AG09319 (cell line): ENCODE measurements around the gene FAM229A.

Experiments used
- DNase-seq: peaks from one replicate; pipeline ENCODE4 v3.0.0-alpha.2; 2010; ENCODE audit warnings: low read depth; ENCODE audit errors: extremely low read depth
- TF ChIP-seq, protein P1 (sequence below): IDR thresholded peaks from 2 replicates; pipeline ENCODE4 v1.5.1; 2011; ENCODE audit warnings: low read depth, mild to moderate bottlenecking, inconsistent platforms, low read length, moderate library complexity

The FAM229A gene

DNA sequence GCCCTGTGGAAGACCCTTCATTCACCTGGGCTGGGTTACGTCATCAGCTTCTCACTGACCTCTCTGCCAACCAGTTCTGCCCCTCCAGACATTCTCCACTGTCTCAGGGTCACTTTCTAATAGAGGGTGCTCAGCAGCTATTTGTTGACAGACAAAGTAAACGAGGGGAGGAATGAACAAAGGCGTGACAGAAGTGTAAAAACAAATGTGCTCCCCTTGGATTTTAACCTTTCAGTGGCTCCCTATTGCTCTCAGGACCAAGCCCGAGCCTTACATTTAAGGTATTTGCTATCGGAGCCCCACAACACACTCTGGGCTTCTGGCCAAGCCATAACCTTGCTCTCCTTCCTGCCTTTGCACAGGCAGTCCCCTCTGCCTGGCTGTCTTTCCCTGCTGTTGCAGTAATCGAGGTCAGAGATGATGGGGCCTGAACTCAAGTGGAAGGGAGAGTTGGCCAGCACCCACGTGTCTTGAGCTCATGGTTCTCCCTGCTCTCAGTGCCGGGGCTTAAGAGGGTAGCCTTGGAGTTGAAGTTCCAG, 16.9 kb downstream of the FAM229A start:
- no peak for DNase-seq
- TF ChIP-seq, protein P1, sequence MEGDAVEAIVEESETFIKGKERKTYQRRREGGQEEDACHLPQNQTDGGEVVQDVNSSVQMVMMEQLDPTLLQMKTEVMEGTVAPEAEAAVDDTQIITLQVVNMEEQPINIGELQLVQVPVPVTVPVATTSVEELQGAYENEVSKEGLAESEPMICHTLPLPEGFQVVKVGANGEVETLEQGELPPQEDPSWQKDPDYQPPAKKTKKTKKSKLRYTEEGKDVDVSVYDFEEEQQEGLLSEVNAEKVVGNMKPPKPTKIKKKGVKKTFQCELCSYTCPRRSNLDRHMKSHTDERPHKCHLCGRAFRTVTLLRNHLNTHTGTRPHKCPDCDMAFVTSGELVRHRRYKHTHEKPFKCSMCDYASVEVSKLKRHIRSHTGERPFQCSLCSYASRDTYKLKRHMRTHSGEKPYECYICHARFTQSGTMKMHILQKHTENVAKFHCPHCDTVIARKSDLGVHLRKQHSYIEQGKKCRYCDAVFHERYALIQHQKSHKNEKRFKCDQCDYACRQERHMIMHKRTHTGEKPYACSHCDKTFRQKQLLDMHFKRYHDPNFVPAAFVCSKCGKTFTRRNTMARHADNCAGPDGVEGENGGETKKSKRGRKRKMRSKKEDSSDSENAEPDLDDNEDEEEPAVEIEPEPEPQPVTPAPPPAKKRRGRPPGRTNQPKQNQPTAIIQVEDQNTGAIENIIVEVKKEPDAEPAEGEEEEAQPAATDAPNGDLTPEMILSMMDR = no peak

DNA sequence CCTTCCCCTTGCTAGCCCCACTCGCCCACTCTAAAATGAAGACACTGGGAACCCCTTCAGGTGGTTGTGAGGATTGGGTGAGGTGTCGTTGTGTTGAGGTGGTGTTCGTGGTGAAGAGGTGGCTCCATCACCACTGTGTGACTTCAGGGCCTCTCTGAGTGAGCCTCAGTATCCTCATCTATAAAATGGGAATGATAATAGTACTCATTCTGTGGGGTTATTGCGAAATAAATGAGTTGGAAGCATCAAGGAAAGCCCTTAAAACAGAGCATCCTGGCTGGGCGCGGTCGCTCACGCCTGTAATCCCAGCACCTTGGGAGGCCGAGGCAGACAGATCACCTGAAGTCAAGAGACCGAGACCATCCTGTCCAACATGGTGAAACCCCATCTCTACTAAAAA, 19.6 kb downstream of the FAM229A start:
- TF ChIP-seq, protein P1 = no peak

DNA sequence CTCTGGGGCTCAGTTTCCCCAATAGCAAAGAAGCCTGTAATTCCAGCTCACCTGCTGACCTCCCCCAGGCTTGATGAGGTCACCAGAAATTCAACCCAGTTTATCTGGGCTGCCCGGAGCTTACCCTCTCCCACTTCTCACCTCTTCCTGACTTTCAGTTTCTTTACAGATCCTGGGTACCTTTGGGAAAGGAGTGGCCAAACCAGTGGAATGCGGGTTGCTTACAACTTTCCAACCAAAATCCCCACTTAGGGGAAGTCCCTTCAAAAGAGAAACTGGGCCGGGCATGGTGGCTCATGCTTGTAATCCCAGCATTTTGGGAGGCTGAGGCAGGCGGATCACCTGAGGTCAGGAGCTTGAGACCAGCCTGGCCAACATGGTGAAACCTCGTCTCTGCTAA, 20.3 kb downstream of the FAM229A start:
- TF ChIP-seq, protein P1 = no peak
- DNase-seq = no peak

More for the DNA sequence above, 19.6 kb downstream of the FAM229A start:
- no peak for DNase-seq

DNA sequence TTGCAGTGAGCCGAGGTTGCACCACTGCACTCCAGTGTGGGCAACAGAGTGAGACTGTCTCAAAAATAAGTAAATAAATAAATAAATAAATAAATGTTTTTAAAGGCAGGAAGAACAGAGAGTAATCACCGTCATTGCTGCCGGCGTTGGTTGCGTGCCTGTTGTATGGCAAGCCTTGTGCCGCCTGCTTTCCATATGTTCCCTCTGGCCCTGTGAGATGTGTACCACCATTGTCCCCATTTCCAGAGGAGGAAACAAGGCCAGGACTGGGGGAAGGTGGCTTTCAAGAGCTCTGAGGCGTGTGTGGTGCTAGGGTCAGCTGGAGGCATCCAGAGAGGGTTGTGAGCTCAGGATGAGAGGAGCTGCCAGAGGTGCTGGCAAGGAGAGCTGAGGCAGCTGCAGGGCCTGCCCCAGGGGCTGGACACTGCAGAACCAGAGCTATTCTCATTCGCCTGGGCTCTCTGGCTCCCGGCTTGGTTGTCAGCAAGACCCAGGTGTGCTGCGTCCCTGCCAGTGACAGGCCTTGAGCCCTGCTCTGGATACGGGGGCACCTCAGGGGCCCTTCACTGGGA, 21.0 kb downstream of the FAM229A start:
- TF ChIP-seq, protein P1 = no peak
- no peak for DNase-seq

DNA sequence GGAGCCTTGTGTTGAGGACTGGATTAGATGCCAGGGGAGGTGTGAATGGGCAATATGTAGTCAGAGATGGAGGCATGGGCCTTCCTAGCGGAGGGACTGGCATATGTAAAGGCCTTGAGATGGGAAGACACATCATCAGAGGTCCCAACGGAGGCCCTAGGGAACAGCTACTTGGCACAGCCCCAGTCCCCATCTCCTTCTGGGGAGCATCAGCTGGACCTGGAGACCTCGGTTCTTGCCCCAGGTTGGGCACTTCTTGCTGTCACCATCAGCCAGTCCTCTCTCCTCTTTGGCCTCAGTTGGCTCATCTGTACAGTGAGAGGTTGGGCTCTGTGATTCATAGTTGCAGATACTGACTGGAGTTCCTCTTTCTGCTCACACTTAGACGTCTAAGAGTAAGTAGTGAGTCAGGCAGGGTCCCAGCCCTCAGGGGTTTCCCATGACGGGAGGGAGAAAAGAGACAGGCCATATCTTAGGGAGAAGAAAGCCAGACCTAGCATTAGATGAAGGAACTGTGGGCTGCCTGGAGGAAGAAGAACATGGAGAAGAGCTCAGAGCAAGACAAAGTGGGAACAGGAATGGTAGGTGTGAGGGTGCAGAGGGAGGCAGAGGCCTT, 22.8 kb downstream of the FAM229A start:
- TF ChIP-seq, protein P1 = no peak

DNA sequence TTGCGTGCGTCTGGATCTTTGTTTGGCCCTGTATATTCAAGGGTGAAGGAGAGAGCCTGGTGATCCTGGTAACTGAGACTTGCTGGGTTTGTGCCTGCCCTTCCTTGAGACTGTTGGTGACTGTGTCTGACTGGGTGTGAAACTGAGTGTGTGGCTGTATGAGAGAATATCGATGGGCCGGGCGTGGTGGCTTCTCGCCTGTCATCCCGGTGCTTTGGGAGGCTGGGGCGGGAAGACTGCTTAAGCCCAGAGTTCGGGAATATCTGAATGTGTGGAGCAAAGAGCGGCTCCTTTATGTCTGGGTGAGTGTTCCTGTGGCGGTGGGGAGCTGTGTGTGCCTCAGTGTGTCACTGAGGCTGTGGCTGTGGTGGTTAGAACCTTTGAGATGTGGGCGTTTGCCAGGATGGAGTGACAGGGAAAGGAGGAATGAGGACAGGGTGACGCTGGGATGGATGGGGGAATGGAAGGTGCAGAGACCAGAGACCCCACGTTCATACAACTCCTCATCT, 23.6 kb downstream of the FAM229A start:
- TF ChIP-seq, protein P1 = no peak

More for the DNA sequence above, 22.8 kb downstream of the FAM229A start:
- DNase-seq = no peak

More for the DNA sequence above, 23.6 kb downstream of the FAM229A start:
- no peak for DNase-seq
